ENCODE data around the gene TNS3.

DNA sequence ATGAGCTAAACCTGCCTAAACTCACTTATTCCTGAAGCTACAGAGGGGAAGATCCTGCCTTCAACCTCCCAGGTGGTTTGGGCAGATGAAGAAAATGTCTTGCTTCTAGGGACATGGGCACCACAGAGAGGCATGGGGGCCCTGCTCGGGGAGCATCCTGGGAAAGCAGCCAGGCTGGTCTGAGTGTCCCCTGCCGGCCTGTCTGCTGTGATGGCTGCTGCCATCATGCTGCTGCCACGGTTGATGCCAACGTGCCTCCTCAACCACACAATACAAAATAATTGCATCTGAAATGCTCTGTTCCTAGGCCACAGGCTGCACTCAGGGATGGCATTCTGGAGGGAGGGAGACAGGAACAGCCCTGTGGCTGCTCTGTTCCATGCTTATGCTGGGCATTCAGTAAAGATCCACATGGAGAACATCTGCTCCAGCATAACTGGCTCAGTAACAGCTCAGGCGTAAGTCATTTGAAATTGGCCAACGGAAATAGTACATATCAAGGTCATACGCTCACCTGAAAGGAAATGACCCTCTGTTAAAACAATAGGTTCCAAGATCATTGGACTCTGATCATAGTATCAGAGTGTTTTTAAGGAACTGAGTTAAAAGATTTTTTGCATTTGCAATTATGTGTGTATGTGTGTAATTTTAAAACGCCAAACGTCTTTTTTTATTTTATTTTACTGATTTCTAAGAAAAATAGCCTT, 299.0 kb downstream of the TNS3 start:
- TF ChIP-seq, protein P1, sequence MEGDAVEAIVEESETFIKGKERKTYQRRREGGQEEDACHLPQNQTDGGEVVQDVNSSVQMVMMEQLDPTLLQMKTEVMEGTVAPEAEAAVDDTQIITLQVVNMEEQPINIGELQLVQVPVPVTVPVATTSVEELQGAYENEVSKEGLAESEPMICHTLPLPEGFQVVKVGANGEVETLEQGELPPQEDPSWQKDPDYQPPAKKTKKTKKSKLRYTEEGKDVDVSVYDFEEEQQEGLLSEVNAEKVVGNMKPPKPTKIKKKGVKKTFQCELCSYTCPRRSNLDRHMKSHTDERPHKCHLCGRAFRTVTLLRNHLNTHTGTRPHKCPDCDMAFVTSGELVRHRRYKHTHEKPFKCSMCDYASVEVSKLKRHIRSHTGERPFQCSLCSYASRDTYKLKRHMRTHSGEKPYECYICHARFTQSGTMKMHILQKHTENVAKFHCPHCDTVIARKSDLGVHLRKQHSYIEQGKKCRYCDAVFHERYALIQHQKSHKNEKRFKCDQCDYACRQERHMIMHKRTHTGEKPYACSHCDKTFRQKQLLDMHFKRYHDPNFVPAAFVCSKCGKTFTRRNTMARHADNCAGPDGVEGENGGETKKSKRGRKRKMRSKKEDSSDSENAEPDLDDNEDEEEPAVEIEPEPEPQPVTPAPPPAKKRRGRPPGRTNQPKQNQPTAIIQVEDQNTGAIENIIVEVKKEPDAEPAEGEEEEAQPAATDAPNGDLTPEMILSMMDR (IDR thresholded peaks at IDR 0.05), result no peak
- TF ChIP-seq POLR2AphosphoS5 (IDR thresholded peaks at IDR 0.05; ENCODE audit: low read depth, low read length) (no peak), TCF7L2 (IDR thresholded peaks at IDR 0.05; ENCODE audit: low read depth, low read length) (no peak), SIN3A (IDR thresholded peaks at IDR 0.05; ENCODE audit: borderline replicate concordance, insufficient read depth, low read depth, low read length) (no peak)
